ENCODE data around the gene SNTN. TPM values are rescaled to one million over a fixed set of nuclear protein-coding genes. Genes with fewer than 3 reads are reported as not detected.
"Not testable (repeated sequence)": the region's sequence is repeated elsewhere in the genome, so short reads cannot be mapped to it uniquely, and the experiment has no call there.

SNTN gene
- total RNA-seq (2014; rRNA removed; shearing (Covaris generic)), result not detected in 2 replicates

GRCh38 chr3:63652066-63652725, at the start of gene SNTN:
Gene SNTN, plus strand, starts transcription at chr3:63652675. Its CDS starts 13 bp downstream, at chr3:63652688.
- no peak for DNase-seq (ENCODE audit: low read depth)

- DNase-seq (ENCODE audit: low read depth), result no peak
Measured at GRCh38 chr3:63607716-63608115, 44.8 kb upstream of the SNTN start.

GRCh38 chr3:63609408-63609807, 43.1 kb upstream of the SNTN start:
- no peak for DNase-seq (ENCODE audit: low read depth)

GRCh38 chr3:63609834-63610233, 42.6 kb upstream of the SNTN start:
- DNase-seq (ENCODE audit: low read depth), result no peak

- DNase-seq (ENCODE audit: low read depth), result peak; percentile 10
Measured at GRCh38 chr3:63611382-63611781, 41.1 kb upstream of the SNTN start.

GRCh38 chr3:63613561-63613960, 38.9 kb upstream of the SNTN start:
- no peak for DNase-seq (ENCODE audit: low read depth)

GRCh38 chr3:63617391-63617790, 35.1 kb upstream of the SNTN start:
- DNase-seq (ENCODE audit: low read depth), result no peak

- DNase-seq (ENCODE audit: low read depth), result peak; percentile 35
Measured at GRCh38 chr3:63624941-63625560, 27.4 kb upstream of the SNTN start.

- DNase-seq (ENCODE audit: low read depth), result no peak
Measured at GRCh38 chr3:63631670-63632069, 20.8 kb upstream of the SNTN start.

GRCh38 chr3:63635186-63635585, 17.3 kb upstream of the SNTN start:
- DNase-seq (ENCODE audit: low read depth), result no peak

GRCh38 chr3:63639806-63640205, 12.7 kb upstream of the SNTN start:
- no peak for DNase-seq (ENCODE audit: low read depth)

- no peak for DNase-seq (ENCODE audit: low read depth)
Measured at GRCh38 chr3:63642488-63642887, 10.0 kb upstream of the SNTN start.

GRCh38 chr3:63644212-63644797, 8.2 kb upstream of the SNTN start:
- DNase-seq (ENCODE audit: low read depth), result no peak

- not testable (repeated sequence) for DNase-seq (ENCODE audit: low read depth)
Measured at GRCh38 chr3:63644928-63645781, 7.3 kb upstream of the SNTN start.

- DNase-seq (ENCODE audit: low read depth), result peak; percentile 10
Measured at GRCh38 chr3:63654211-63654610, 1.7 kb downstream of the SNTN start.

- peak; percentile 6 for DNase-seq (ENCODE audit: low read depth)
Measured at GRCh38 chr3:63654931-63655330, 2.5 kb downstream of the SNTN start.

- peak; percentile 53 for DNase-seq (ENCODE audit: low read depth)
Measured at GRCh38 chr3:63655519-63655918, 3.0 kb downstream of the SNTN start.

GRCh38 chr3:63656786-63657185, 4.3 kb downstream of the SNTN start:
- DNase-seq (ENCODE audit: low read depth), result peak; percentile 35

- DNase-seq (ENCODE audit: low read depth), result peak; percentile 17
Measured at GRCh38 chr3:63661242-63661641, 8.8 kb downstream of the SNTN start.

- no peak for DNase-seq (ENCODE audit: low read depth)
Measured at GRCh38 chr3:63662011-63662410, 9.5 kb downstream of the SNTN start.

GRCh38 chr3:63662500-63662899, 10.0 kb downstream of the SNTN start:
- no peak for DNase-seq (ENCODE audit: low read depth)

- DNase-seq (ENCODE audit: low read depth), result no peak
Measured at GRCh38 chr3:63670544-63670943, 18.1 kb downstream of the SNTN start.
